ENCODE results near the gene TDRD3.

TDRD3 gene

GRCh38 chr13:60590800-60591747, 194.1 kb downstream of the TDRD3 start:
- no peak for TF ChIP-seq CTCF (IDR thresholded peaks at IDR 0.05; ENCODE audit: insufficient read depth, low read length, missing control alignments)
- DNase-seq (ENCODE audit: low read depth, low spot score) = peak; percentile 36
- ChIA-PET POLR2A (no interaction called here), CTCF (no interaction called here)
- H3K4me3 ChIP-seq (ENCODE audit: low read depth, low read length) = no peak overlapping the region

GRCh38 chr13:60603049-60603448, 206.0 kb downstream of the TDRD3 start:
- H3K4me3 ChIP-seq (ENCODE audit: low read depth, low read length) = no peak overlapping the region
- no peak for TF ChIP-seq CTCF (IDR thresholded peaks at IDR 0.05; ENCODE audit: insufficient read depth, low read length, missing control alignments)
- DNase-seq (ENCODE audit: low read depth, low spot score) = no peak
- ChIA-PET CTCF (no interaction called here), POLR2A (no interaction called here)

GRCh38 chr13:60604058-60604457, 207.0 kb downstream of the TDRD3 start:
- DNase-seq (ENCODE audit: low read depth, low spot score) = no peak
- no peak for TF ChIP-seq CTCF (IDR thresholded peaks at IDR 0.05; ENCODE audit: insufficient read depth, low read length, missing control alignments)
- H3K4me3 ChIP-seq (ENCODE audit: low read depth, low read length) = no peak overlapping the region
- ChIA-PET CTCF (no interaction called here), POLR2A (no interaction called here)

- TF ChIP-seq CTCF (IDR thresholded peaks at IDR 0.05; ENCODE audit: insufficient read depth, low read length, missing control alignments) = no peak
- CTCF ChIA-PET = interaction anchor here (1.2 kb wide), 1 partner anchor 160 kb away, joined by 4 read pairs; no protein-coding TSS in a partner anchor
- POLR2A ChIA-PET = no interaction called here
- no peak for DNase-seq (ENCODE audit: low read depth, low spot score)
- no peak overlapping the region for H3K4me3 ChIP-seq (ENCODE audit: low read depth, low read length)
Measured at GRCh38 chr13:60608954-60609353, 211.9 kb downstream of the TDRD3 start.

GRCh38 chr13:60611523-60611922, 214.5 kb downstream of the TDRD3 start:
- ChIA-PET POLR2A (no interaction called here), CTCF (interaction anchor here (1.2 kb wide), 1 partner anchor 163 kb away, joined by 5 read pairs; no protein-coding TSS in a partner anchor)
- TF ChIP-seq CTCF (IDR thresholded peaks at IDR 0.05; ENCODE audit: insufficient read depth, low read length, missing control alignments) = no peak
- H3K4me3 ChIP-seq (ENCODE audit: low read depth, low read length) = no peak overlapping the region
- DNase-seq (ENCODE audit: low read depth, low spot score) = no peak

DNA sequence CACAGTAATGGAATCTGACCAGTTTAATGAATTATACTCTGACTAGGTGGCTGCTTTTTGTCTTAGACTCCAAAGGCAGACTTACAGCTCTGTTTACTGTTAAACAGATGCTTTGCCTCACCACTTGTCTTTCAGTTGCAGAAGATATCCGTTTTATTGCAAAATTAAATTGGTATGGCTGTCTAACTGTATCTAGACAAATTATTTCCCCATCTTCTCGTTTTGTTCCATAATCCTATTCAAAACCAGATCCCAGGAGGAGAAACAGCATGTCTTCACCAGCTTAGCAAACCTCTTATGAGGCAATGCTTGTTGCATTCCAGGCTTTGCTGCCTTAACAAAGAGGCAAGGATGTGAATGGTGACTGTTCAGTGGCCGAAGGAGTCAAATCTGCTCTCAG, 215.6 kb downstream of the TDRD3 start:
- ChIA-PET CTCF (interaction anchor here (1.2 kb wide), 1 partner anchor 164 kb away, joined by 5 read pairs; no protein-coding TSS in a partner anchor), POLR2A (no interaction called here)
- H3K4me3 ChIP-seq (ENCODE audit: low read depth, low read length) = no peak overlapping the region
- no peak for TF ChIP-seq CTCF (IDR thresholded peaks at IDR 0.05; ENCODE audit: insufficient read depth, low read length, missing control alignments)
- DNase-seq (ENCODE audit: low read depth, low spot score) = no peak

All from AG04449 (cell line).